ENCODE measurements around the gene POTEF.
"Not testable (repeated sequence)": the region's sequence is repeated elsewhere in the genome, so short reads cannot be mapped to it uniquely, and the experiment has no call there.

Gene POTEF

GRCh38 chr2:130129120-130129829, at the start of gene POTEF:
POTEF (minus strand) TSS chr2:130129222; CDS start chr2:130120515, 8,707 bp downstream.
- not testable (repeated sequence) for DNase-seq

GRCh38 chr2:130174866-130175265, 45.8 kb upstream of the POTEF start:
- not testable (repeated sequence) for DNase-seq

- DNase-seq, result no peak
Observed at GRCh38 chr2:130169896-130170295, 40.9 kb upstream of the POTEF start.

- DNase-seq, result not testable (repeated sequence)
Observed at GRCh38 chr2:130169163-130169562, 40.1 kb upstream of the POTEF start.

- not testable (repeated sequence) for DNase-seq
Observed at GRCh38 chr2:130166611-130167010, 37.6 kb upstream of the POTEF start.

GRCh38 chr2:130165293-130166016, 36.4 kb upstream of the POTEF start:
- DNase-seq, result no peak

- no peak for DNase-seq
Observed at GRCh38 chr2:130162968-130163367, 33.9 kb upstream of the POTEF start.

- DNase-seq, result not testable (repeated sequence)
Observed at GRCh38 chr2:130162486-130162885, 33.5 kb upstream of the POTEF start.

GRCh38 chr2:130160838-130161705, 32.0 kb upstream of the POTEF start:
- DNase-seq, result not testable (repeated sequence)

GRCh38 chr2:130160131-130160530, 31.1 kb upstream of the POTEF start:
- DNase-seq, result no peak

- DNase-seq, result not testable (repeated sequence)
Observed at GRCh38 chr2:130159376-130159775, 30.4 kb upstream of the POTEF start.

GRCh38 chr2:130158631-130159030, 29.6 kb upstream of the POTEF start:
- DNase-seq, result no peak

GRCh38 chr2:130157825-130158514, 28.9 kb upstream of the POTEF start:
- not testable (repeated sequence) for DNase-seq

- not testable (repeated sequence) for DNase-seq
Observed at GRCh38 chr2:130157354-130157753, 28.3 kb upstream of the POTEF start.

GRCh38 chr2:130156624-130157004, 27.6 kb upstream of the POTEF start:
- no peak for DNase-seq

- DNase-seq, result not testable (repeated sequence)
Observed at GRCh38 chr2:130155956-130156623, 27.1 kb upstream of the POTEF start.

GRCh38 chr2:130154773-130155765, 26.0 kb upstream of the POTEF start:
- no peak for DNase-seq

- not testable (repeated sequence) for DNase-seq
Observed at GRCh38 chr2:130154423-130154770, 25.4 kb upstream of the POTEF start.

- DNase-seq, result not testable (repeated sequence)
Observed at GRCh38 chr2:130153721-130154422, 24.9 kb upstream of the POTEF start.

Data from amniotic stem cell (primary cell).